NCI-H748 (cell line): ENCODE measurements around the gene MTUS2.
A peak's percentile ranks its signal among the peaks of the same experiment; 100 is the strongest.

ENCODE experiments used
- DNase-seq: peaks from one replicate; lab custom pipeline; 2025; ENCODE audit not compliant: unreplicated experiment; lab: John Stamatoyannopoulos, UW

Gene MTUS2

DNA sequence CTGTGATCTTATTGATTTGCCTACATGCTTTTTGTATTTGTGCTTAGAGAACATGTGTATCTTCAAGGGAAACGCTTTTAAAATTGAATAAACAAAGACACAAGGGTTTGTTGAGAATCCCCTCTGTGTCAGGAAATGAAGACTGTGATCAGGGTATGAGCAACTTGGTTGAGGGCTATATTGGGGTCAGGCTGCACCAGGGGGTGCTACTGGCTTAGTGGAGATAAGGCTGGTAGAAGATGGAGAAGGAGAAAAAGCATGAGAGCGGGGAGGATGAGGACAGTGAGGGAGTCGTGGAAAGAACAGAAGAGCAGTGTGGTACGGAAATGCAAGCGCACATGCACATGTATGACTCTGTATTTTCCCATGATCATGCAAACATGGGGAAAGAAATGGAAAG is 201.6 kb downstream of the MTUS2 start:
- no peak for DNase-seq

GRCh38 chr13:29022410-29022809 is 202.3 kb downstream of the MTUS2 start:
- DNase-seq, result no peak

DNA sequence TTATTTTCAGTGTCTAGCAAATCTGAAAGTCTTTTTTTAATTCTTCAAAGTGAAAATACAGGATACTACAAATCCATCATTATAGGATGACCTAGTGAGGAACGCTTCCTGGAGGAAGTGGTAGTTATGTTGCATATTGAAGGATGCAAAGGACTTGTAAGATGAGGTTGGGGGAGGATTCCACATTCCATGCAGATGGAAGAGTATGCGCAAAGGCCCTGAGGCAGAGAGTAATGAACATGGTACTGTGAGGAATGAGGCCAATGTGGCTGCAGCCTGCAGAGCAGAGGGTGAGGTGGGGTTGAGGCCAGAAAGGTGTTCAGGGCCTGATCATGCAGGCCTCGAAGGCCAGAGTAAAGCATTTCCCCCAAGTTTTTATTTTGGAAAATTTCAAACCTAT is 202.8 kb downstream of the MTUS2 start:
- DNase-seq, result no peak

GRCh38 chr13:29024783-29025182 is 204.6 kb downstream of the MTUS2 start:
- no peak for DNase-seq

- DNase-seq, result no peak
These were observed 208.7 kb downstream of the MTUS2 start for GRCh38 chr13:29028868-29029267.

DNA sequence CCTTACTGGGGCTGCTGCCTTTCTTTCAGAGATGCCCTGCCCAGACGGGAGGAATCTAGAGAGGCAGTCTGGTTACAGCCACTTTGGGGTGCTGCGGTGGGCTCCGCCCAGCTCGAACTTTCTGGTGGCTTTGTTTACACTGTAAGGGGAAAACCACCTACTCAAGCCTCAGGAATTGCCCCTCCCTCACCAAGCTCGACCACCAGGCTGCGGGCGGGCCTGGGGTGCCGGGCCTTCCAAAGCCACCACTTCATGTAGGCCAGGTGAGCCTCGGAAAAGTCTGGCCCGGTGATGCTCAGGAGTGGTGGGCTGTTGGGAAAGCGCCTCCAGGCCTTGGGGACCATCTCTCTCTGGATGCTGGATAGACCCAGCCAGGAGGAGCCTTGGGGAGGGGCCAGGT is 218.6 kb downstream of the MTUS2 start:
- DNase-seq, result no peak

GRCh38 chr13:29039212-29039611 is 219.1 kb downstream of the MTUS2 start:
- DNase-seq, result no peak

- no peak for DNase-seq
These were observed 226.4 kb downstream of the MTUS2 start for GRCh38 chr13:29046588-29046987.

GRCh38 chr13:29049524-29049923 is 229.4 kb downstream of the MTUS2 start:
- no peak for DNase-seq

DNA sequence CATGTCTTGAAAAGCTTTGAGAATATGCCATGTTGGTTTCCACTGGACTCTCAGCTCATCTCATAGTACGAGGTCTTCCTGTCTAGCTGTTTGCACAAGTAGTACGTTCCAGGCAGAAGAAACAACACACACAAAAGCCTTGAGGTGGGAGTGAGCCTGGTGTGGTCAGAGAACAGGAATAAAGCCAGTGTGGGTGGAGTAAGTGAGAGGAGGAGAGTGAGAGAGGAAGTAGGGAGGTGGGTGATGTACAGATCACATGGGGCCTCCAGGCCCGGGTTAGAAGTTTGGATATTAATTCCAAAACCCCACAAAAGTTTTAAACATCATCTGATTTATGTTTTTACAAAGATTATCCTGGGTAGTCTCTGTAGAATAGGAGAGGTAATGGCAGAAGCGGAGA is 230.6 kb downstream of the MTUS2 start:
- DNase-seq, result no peak

DNA sequence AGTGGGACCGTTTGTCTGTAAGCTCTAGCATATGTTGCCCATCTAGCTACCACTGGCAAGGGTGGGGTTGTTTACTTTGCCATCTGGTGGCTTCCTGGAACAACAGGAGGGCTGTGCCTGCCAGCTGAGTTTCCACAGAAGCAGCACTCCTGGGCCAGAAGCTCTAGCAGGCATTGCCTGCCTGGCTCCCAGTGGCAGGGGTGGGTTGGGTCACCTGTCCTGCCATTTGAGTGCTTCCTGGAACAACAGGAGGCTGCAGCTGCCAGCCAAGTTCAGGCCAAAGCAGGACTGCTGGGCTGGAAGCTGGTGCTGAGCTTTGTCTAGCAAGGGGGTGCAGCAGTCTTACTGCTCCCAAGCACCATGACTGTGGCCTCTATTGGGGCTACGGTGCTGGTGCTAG is 239.7 kb downstream of the MTUS2 start:
- peak; percentile 20 for DNase-seq

GRCh38 chr13:29065142-29065541 is 245.0 kb downstream of the MTUS2 start:
- no peak for DNase-seq

- no peak for DNase-seq
These were observed 247.3 kb downstream of the MTUS2 start for GRCh38 chr13:29067306-29067945.

- DNase-seq, result no peak
These were observed 253.6 kb downstream of the MTUS2 start for GRCh38 chr13:29073755-29074154.

- no peak for DNase-seq
These were observed 257.1 kb downstream of the MTUS2 start for GRCh38 chr13:29077051-29077813.

GRCh38 chr13:29081036-29081435 is 260.9 kb downstream of the MTUS2 start:
- DNase-seq, result no peak

DNA sequence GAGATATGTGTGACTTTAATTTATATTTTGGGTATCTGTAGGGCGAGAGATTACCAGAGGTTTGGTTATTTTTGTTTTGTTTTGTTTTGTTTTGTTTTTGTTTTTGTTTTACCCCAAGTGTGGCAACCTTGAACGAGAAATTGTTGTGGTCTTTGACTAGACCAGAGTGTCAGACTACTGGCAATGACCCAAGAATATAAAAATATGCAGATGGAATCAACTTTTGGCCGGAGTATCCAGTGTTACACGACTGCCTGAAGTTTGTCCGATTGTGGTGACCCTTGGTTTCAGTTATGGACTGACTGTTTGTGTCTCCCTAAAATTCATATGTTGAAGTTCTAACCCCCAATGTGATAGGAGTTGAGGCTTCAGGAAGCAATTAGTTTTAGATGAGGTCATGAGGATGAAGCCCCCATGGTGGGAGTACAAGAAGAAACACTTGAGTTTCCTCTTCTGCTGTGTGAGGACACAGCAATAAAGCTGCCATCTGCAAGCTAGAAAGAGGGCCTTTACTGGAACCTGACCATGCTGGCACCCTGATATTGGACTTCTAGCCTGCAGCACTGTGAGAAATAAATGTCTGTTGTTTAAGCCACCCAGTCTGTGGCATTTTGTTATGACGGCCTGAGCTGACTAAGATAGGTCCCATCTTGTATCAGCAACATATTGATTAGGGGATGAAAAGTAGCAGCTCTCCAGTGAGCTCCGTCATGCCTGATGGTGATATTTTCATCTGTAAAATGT is 261.7 kb downstream of the MTUS2 start:
- no peak for DNase-seq

DNA sequence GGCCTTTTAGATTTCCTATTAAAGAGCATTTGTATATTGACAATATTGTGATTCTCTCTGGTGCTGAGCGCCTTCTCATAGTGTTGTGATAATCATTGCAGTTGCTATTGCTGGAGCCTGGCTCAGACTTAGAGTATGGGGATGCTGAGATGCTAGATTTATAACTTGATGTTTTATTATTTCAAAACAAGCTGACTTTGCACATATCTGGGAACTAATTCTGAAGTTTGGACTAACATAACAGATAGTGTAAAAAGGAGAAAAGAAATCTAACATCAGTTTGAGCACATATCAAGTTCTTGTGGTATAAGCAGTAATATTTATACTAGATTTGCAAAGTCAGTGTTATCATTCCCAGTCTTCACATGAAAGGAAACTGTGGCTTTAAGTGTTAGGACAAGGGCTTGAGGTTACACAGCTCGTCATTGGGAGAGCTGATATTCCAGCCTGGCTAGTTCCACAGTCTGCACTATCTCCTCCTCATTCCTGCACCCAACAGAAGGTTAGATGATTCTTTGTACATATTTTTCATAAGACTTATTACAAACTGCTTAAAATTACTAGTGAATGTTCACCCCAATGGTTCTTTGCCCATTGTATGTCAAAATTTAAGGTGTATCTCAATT is 279.8 kb downstream of the MTUS2 start:
- no peak for DNase-seq

DNA sequence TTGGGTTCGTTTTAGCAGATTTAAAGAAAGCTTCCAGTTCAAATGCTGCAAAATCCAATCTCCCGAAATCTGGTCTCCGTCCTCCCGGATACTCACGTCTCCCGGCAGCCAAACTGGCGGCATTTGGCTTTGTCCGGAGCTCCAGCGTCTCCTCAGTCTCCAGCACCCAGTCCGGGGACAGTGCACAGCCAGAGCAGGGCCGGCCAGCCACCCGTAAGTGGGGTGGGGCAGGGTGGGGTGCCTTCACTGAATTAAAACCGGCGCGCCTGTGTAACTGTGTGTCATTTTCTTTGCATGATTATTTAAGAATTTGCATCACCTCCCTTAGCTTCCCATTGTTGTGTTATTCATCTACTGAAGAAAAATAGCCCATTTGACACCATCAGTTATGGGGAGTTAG is 280.6 kb downstream of the MTUS2 start:
- no peak for DNase-seq

DNA sequence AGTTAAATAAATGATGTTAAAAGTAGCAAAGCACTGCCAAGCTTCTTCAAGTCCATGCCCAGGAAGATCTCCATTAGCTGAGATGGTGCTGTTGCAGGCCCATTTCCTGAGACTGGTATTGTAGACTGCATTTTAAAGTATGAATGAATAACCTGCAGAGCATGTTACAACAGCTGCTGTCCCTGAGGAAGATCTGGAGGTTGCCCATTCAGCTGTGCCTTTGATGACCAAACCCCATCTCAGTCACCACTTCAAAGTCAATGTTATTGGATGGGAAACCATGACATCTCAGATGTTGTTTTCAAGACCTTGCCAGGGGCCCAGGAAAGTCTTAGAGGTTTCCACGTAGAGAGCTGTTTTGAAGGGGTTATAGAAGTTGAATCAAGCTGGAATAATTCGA is 281.3 kb downstream of the MTUS2 start:
- DNase-seq, result no peak

DNA sequence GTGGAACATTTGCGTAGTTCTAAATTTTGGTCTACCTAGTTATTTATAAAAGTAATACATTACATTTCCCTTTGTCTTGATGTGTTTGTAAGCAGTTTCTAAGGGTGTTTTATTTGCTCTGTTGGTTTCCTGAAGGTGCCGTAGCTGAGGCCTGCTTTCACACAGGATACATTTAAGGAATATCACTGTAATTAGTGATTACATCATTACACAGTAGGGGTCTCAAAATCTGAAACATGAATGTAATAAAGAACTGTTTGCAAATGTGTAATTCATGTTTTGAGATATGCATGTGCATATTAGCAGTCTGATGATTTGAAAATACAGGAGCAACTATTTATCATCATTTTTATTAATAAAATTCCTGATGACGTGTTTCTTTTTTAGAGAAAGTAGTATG is 281.8 kb downstream of the MTUS2 start:
- no peak for DNase-seq
